Keratinocyte (primary cell): ENCODE data around the gene FOXJ2. TPM values are rescaled to one million over a fixed set of nuclear protein-coding genes. Genes with fewer than 3 reads are reported as not detected.

Experiments used
- DNase-seq: peaks from one replicate; pipeline ENCODE4 v3.0.0-alpha.2; 2011; ENCODE audit warnings: low read depth, missing footprints, low spot score
- FAIRE-seq: peaks from 2 replicates; lab custom pipeline; 2011; peaks lifted over from hg19 to GRCh38; lab: Jason Lieb, UNC
- H2AFZ ChIP-seq: 2 replicates; pipeline ENCODE4 v1.6.0; 2012; ENCODE audit warnings: low read length, control low read depth, inconsistent platforms; ENCODE audit not compliant: control insufficient read depth
- H3K27ac ChIP-seq: 2 replicates; pipeline ENCODE4 v1.5.1; 2011; ENCODE audit warnings: low read length; ENCODE audit not compliant: control insufficient read depth, insufficient read depth
- H3K27me3 ChIP-seq: 3 replicates; pipeline ENCODE4 v1.6.0; 2011; ENCODE audit warnings: low read length; ENCODE audit not compliant: control insufficient read depth, insufficient read depth; ENCODE audit errors: extremely low read depth
- H3K36me3 ChIP-seq, 2 experiments: 2 replicates in 1 of 2; 3 replicates in 1 of 2; pipeline ENCODE4 v1.5.1; 2011; ENCODE audit warnings: low read length in 2 of 2, mild to moderate bottlenecking in 1 of 2; ENCODE audit not compliant: control insufficient read depth in 2 of 2, insufficient read depth in 2 of 2; ENCODE audit errors: extremely low read depth in 1 of 2
- H3K4me1 ChIP-seq: 3 replicates; pipeline ENCODE4 v1.5.1; 2011; ENCODE audit warnings: low read length; ENCODE audit not compliant: control insufficient read depth, insufficient read depth; ENCODE audit errors: extremely low read depth
- H3K4me2 ChIP-seq: 3 replicates; pipeline ENCODE4 v1.6.0; 2011; ENCODE audit warnings: low read depth, low read length; ENCODE audit not compliant: control insufficient read depth, insufficient read depth; ENCODE audit errors: extremely low read depth
- H3K4me3 ChIP-seq, 3 experiments: fragments of 200-600 bp in 1 of 3; sonication (generic) in 1 of 3; 2 replicates in 2 of 3; 3 replicates in 1 of 3; pipeline ENCODE4 v1.5.1; 2011 to 2016; ENCODE audit warnings: low read length in 3 of 3, mild to moderate bottlenecking in 3 of 3, control low read depth in 2 of 3, inconsistent platforms in 1 of 3, low read depth in 1 of 3, mixed read lengths in 1 of 3, mixed run types in 1 of 3, moderate library complexity in 1 of 3; ENCODE audit not compliant: control insufficient read depth in 2 of 3, insufficient read depth in 2 of 3; ENCODE audit errors: extremely low read depth in 1 of 3
- H3K79me2 ChIP-seq: 2 replicates; pipeline ENCODE4 v1.6.0; 2012; ENCODE audit warnings: low read length; ENCODE audit not compliant: control insufficient read depth, insufficient read depth
- H3K9ac ChIP-seq: 3 replicates; pipeline ENCODE4 v1.6.0; 2011; ENCODE audit warnings: low read length; ENCODE audit not compliant: control insufficient read depth, insufficient read depth; ENCODE audit errors: extremely low read depth
- H3K9me1 ChIP-seq: 3 replicates; pipeline ENCODE4 v1.6.0; 2011; ENCODE audit warnings: low read length; ENCODE audit not compliant: control insufficient read depth, insufficient read depth; ENCODE audit errors: extremely low read depth
- H3K9me3 ChIP-seq: 2 replicates; pipeline ENCODE4 v1.5.1; 2012; ENCODE audit warnings: low read depth, low read length; ENCODE audit not compliant: control insufficient read depth
- H4K20me1 ChIP-seq: 3 replicates; pipeline ENCODE4 v1.6.0; 2011; ENCODE audit warnings: low read length; ENCODE audit not compliant: control insufficient read depth, insufficient read depth; ENCODE audit errors: extremely low read depth
- CTCF ChIP-seq, 3 experiments: IDR thresholded peaks in 1 of 3; conservative IDR thresholded peaks in 1 of 3; optimal IDR thresholded peaks in 1 of 3; 2 replicates in 2 of 3; 3 replicates in 1 of 3; pipeline versions ENCODE3 to v1.5.1; 2011; ENCODE audit warnings: low read length in 3 of 3, mild to moderate bottlenecking in 3 of 3, moderate library complexity in 2 of 3, control low read depth in 1 of 3, inconsistent platforms in 1 of 3; ENCODE audit not compliant: insufficient read depth in 2 of 3; ENCODE audit errors: extremely low read depth in 1 of 3
- EZH2 ChIP-seq: IDR thresholded peaks from one replicate; pipeline ENCODE4 v1.6.1; 2012; ENCODE audit warnings: inconsistent platforms, mild to moderate bottlenecking, low read length, moderate library complexity
- dilution Hi-C: fragments of 300-500 bp; cut with MboI; formaldehyde crosslinking; loops from one replicate; pipeline ENCODE4 v1.7.0; 2020; ENCODE audit warnings: low sequenced_read_pairs; ENCODE audit not compliant: extremely low pct_ligation_motif_present
- polyA plus RNA-seq, 5 experiments: library from polyadenylated mRNA; depleted of rRNA in 3 of 5; stranded (reverse) in 3 of 5; stranded (forward) in 1 of 5; unstranded in 1 of 5; fragments of >200 nt; gene quantifications; 1 replicate in 1 of 5; 2 replicates in 3 of 5; 3 replicates in 1 of 5; pipeline versions ENCODE4 v1.2.1 to v1.2.3, GENCODE V29; 2011 to 2012; ENCODE audit warnings: missing spikeins in 2 of 5, low read depth in 1 of 5, low replicate concordance in 1 of 5

Gene FOXJ2
- polyA plus RNA-seq, 1 donor (not counting 4 experiments of a cell fraction or from before 2014, with no cell fraction given): 4.2 TPM

DNA sequence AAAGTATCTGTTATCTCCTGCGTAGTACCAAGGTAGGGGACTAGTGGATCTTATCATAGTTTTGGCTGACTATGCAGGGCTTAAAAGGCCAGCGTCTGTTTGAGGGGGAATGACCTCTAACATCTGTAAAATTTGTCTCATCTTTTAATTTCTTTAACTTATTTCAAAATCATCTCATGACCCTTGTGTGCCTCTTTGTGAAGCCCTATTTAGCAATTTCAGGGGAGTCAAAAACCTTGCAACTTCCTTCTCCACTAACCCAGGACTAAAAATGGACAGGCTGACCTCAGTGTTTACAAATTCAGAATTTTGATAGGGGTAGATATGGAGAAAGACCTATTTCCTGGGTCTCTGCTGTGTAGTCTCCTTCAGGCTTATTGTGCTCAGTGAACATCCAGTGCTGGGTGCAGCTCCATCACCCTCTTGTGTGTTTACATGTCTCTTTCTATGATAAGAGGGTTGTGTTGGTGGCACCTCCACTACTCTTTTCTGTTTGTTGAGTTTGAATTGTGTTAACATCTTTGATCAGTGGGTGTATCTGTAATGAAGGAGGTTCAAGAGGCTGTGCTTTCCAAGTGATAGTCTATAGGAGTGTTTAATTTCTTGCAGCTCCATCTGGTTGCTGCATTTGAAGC, 63.9 kb downstream of the FOXJ2 start:
- Histone ChIP-seq H3K9me1 (no peaks in the 10 kb centered on the region), H3K36me3 (peaks cover 7 to 28% of the 10 kb centered on the region in 2 experiments), H3K4me1 (peaks cover 2% of the 10 kb centered on the region), H3K79me2 (no peaks in the 10 kb centered on the region), H3K9ac (no peak overlapping the region), H3K9me3 (no peaks in the 10 kb centered on the region), H3K4me2 (no peak overlapping the region), H3K27me3 (no peaks in the 10 kb centered on the region), H3K4me3 (no peak overlapping the region), H4K20me1 (no peaks in the 10 kb centered on the region), H2AFZ (no peak overlapping the region), H3K27ac (no peak overlapping the region)
- no peak for FAIRE-seq
- TF ChIP-seq CTCF (optimal IDR thresholded peaks at IDR 0.05 in 1 of 3, IDR thresholded peaks at IDR 0.05 in 1 of 3, conservative IDR thresholded peaks at IDR 0.05 in 1 of 3; ENCODE audit: extremely low read depth in 1 of 3, insufficient read depth in 2 of 3, low read length in 3 of 3) (no peak), EZH2 (no peak)
- dilution Hi-C loops: no loop called here
- DNase-seq: no peak

GRCh38 chr12:8099235-8099634, 66.7 kb downstream of the FOXJ2 start:
- FAIRE-seq: no peak

More at GRCh38 chr12:8099235-8099634, 66.7 kb downstream of the FOXJ2 start:
- Histone ChIP-seq H3K79me2 (no peaks in the 10 kb centered on the region), H3K4me1 (peaks cover 2% of the 10 kb centered on the region), H3K36me3 (peaks cover under 1 to 15% of the 10 kb centered on the region in 2 experiments), H3K4me3 (no peak overlapping the region), H4K20me1 (no peaks in the 10 kb centered on the region), H3K9me1 (no peaks in the 10 kb centered on the region), H2AFZ (no peak overlapping the region), H3K9me3 (no peaks in the 10 kb centered on the region), H3K9ac (no peak overlapping the region), H3K27ac (no peak overlapping the region), H3K27me3 (no peaks in the 10 kb centered on the region), H3K4me2 (no peak overlapping the region)
- dilution Hi-C loops: no loop called here
- no peak for DNase-seq
- TF ChIP-seq EZH2 (no peak), CTCF (optimal IDR thresholded peaks at IDR 0.05 in 1 of 3, IDR thresholded peaks at IDR 0.05 in 1 of 3, conservative IDR thresholded peaks at IDR 0.05 in 1 of 3; ENCODE audit: extremely low read depth in 1 of 3, insufficient read depth in 2 of 3, low read length in 3 of 3) (no peak)

Other genes starting within 250 kb of the FOXJ2 start
- gene NANOG, start 243.3 kb upstream of the FOXJ2 start, polyA plus RNA-seq: 0.01 TPM in 2 of 3 replicates, not detected in the other
- gene SLC2A14, start 159.8 kb upstream of the FOXJ2 start, polyA plus RNA-seq: 0.11 to 2.2 TPM (median 0.51 TPM) in 3 replicates
- 16.2 to 40.5 TPM (median 28.3 TPM) in 3 replicates for gene SLC2A3, start 96.5 kb upstream of the FOXJ2 start, polyA plus RNA-seq
- 0.57 to 0.99 TPM (median 0.60 TPM) in 3 replicates for gene C3AR1, start 33.6 kb downstream of the FOXJ2 start, polyA plus RNA-seq
- gene NECAP1, start 49.6 kb downstream of the FOXJ2 start, polyA plus RNA-seq: 19.8 to 26.2 TPM (median 23.7 TPM) in 3 replicates
- gene CLEC4A, start 90.9 kb downstream of the FOXJ2 start, polyA plus RNA-seq: 0.28 to 0.56 TPM (median 0.31 TPM) in 3 replicates
- gene ZNF705A, start 124.3 kb downstream of the FOXJ2 start, polyA plus RNA-seq: not detected in 3 replicates
- gene FAM90A1, start 194.9 kb downstream of the FOXJ2 start, polyA plus RNA-seq: 0.04 to 0.05 TPM in 2 of 3 replicates, not detected in the other